GM21367 (cell line): ENCODE data around the gene RNF125.

ENCODE experiments used
- ATAC-seq: cut with Tn5 transposase; IDR thresholded peaks from one replicate; pipeline ENCODE4 v1.9.1; 2021; ENCODE audit not compliant: unreplicated experiment

Gene RNF125

DNA sequence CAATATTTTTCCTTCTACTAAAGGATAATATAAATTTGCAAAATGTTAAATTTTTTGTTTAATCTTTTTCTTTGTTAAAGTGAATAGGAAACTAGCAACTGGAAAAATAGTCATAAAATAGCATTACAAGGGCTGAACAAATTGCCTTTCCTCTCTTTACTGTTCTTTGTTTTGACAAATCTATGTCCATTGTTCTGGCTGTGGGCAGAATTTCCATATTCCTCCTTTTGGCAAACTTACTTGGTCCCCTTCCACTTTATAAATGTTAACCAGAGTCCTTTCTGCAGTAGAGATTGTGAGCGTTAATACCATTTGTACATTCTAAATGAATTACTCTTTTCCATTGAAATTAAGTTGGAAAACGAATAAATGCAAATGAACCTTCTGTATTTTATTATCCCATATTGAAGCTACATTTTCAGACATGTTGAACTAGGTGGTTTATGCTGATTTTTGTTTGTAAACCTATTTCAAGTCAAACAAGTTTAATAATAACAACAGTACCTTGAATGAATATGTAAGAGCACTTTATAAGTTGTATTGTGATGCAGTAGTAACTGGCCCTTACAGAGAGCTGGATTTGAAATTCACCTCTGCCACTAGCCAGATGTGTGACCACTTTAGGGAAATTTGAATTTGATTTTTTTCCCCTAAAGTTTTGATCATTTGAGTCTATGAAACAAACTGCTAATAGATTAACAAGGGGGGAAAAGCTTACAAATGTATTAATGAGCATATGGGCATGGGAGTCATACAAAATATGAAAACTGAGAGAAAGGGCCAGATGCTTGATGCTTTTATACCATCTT lies 3.3 kb downstream of the RNF125 start:
- ATAC-seq = no peak

- no peak for ATAC-seq
These were observed 7.1 kb downstream of the RNF125 start for GRCh38 chr18:32025744-32026143.

- no peak for ATAC-seq
These were observed 8.0 kb downstream of the RNF125 start for GRCh38 chr18:32026491-32027086.

DNA sequence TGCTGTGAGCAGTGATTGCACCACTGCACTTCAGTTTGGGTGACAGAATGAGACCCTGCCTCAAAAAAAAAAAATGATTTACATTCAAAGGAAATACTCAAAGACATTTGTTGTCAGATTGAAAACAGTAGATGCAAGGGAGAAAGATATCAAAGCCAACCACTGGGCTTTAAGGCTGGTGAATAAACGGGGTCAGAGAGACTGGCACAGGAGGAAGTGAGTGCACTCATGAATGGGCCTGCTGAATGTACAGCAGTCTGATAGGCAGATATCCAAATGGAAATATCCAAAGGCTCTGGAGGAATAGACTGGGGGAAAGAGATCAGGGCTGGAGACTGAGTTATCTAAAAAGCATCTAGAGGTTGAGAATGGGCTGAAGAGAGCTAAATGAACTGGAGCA lies 10.9 kb downstream of the RNF125 start:
- no peak for ATAC-seq

DNA sequence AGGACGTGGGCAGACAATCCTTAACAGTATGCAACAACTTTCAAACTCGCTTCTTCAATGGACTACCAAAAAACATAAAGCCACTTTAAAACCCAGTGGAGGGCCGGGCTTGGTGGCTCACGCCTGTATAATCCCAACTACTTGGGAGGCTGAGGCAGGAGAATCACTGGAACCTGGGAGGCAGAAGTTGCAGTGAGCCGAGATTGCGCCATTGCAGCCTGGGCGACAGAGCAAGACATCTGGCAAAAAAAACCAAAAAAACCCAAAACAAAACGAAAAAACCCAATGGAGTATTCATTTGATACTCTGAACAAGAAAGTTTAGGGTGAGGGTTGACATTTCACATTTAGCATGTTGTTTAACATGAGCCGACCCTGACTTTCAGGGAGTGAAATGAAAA lies 14.0 kb downstream of the RNF125 start:
- no peak for ATAC-seq

DNA sequence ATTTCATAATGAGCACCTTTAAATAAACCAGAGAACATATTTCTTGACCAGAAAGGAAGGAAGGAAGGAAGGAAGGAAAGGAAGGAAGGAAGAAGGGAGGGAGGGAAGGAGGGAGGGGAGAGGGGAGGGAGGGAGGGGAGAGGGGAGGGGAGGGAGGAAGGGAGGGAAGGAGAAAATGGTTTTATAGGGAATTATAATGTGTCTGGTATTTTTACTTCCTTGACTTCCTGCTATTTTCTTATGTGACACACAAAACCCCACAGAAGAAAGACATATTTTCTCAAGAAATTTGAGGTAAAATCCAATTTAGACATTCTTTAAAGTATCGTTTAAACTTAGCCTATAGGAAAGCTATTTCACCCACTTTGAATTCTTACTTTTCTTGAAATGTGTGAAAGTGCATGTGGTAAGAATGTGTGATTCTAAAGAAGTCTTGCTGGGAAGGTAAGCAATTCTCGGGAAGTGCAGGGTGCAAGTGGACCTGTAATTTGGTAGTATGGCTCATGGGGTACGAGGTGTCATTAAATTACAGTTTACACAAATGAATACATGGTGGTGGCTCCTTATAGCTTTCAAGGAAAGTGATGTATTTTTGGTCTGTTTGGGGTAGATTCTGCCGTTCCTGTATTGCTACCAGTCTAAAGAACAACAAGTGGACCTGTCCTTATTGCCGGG lies 18.0 kb downstream of the RNF125 start:
- ATAC-seq = no peak

- no peak for ATAC-seq
These were observed 19.0 kb downstream of the RNF125 start for GRCh38 chr18:32037616-32038015.

GRCh38 chr18:32040936-32041335 lies 22.3 kb downstream of the RNF125 start:
- peak; percentile 54 for ATAC-seq

GRCh38 chr18:32042337-32042736 lies 23.7 kb downstream of the RNF125 start:
- ATAC-seq = no peak

- peak; percentile 50 for ATAC-seq
These were observed 30.0 kb downstream of the RNF125 start for GRCh38 chr18:32048507-32049091.

GRCh38 chr18:32049393-32050171 lies 31.0 kb downstream of the RNF125 start:
- ATAC-seq = peak; percentile 43

- no peak for ATAC-seq
These were observed 38.2 kb downstream of the RNF125 start for GRCh38 chr18:32056613-32057358.

GRCh38 chr18:32057624-32058165 lies 39.1 kb downstream of the RNF125 start:
- no peak for ATAC-seq

GRCh38 chr18:32060026-32060425 lies 41.4 kb downstream of the RNF125 start:
- no peak for ATAC-seq

GRCh38 chr18:32067375-32068167 lies 48.9 kb downstream of the RNF125 start:
- ATAC-seq = no peak

GRCh38 chr18:32072321-32072720 lies 53.7 kb downstream of the RNF125 start:
- ATAC-seq = no peak

DNA sequence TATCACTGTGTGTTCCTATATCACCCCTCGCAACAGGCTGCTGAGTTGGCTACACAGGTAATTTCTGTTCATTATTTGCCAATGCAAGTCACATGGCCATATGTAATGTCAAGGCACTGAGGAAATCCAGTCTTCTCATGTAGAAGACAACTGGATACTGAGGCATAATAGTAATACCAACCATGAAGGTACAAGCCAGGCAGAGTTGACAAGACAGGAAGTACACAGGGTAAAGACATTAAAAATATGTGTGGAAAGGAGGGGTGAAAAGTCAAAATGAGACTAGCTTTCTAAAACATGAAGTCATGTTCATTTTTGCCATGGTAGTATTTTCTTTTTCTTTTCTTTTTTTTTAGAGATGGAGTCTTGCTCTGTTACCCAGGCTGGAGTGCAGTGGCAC lies 55.6 kb downstream of the RNF125 start:
- no peak for ATAC-seq

GRCh38 chr18:32078845-32079244 lies 60.2 kb downstream of the RNF125 start:
- no peak for ATAC-seq

DNA sequence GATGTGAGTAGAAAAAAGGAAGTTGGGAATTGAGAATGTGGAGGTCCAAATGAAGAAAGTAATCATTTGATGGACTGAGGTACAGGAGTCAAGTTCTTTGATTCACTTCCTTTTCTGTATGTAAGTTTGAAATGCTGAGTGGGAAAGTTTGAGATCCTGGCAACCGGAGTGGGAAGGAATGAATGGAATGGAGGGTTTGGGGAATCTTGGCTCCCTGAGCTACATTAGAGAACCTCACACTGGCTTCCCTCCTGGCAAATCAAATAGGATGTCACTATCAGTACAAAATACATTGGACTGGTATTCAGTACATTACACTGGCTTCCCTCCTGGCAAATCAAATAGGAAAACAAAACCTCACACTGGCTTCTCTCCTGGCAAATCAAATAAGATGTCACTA lies 63.3 kb downstream of the RNF125 start:
- ATAC-seq = no peak
